ENCODE data around the gene TUBB4A.

Gene TUBB4A

DNA sequence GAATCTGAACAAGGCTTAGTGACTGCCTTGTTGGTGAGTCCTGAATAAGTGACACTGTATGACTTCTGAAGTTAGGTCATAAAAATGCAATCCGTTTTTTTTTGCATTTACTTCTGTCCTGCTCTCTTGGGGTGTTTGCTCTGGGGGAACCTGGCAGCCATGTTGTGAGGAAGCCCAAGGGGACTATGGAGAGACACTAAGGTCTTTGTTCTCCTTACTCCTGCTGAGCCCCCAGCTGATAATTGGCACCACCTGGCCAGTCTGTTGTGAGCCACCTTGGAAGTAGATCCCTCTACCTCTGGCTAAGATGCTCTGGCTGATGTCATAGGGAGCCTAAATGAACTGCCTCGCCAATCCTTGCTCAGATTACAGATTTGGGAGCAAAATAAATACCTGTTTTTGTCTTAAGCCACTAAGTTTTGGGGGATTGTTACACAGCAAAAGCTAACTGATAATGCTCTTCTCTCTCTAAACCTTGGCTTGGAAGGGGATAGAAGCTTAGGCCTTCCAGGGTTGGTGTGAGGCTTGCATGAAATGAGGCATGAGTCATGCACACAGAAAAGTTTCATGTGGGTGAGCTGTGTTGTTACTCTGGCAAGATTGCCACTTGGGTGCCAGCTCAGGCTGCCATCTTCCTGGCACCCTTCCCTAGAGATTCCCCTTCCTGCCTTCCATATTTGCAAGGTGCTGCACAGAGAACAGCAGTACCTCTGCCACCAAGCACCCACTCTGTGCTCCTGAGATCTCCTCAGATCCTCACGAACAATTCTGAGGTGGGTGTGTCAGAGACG is 10.1 kb downstream of the TUBB4A start:
- DNase-seq, result no peak

DNA sequence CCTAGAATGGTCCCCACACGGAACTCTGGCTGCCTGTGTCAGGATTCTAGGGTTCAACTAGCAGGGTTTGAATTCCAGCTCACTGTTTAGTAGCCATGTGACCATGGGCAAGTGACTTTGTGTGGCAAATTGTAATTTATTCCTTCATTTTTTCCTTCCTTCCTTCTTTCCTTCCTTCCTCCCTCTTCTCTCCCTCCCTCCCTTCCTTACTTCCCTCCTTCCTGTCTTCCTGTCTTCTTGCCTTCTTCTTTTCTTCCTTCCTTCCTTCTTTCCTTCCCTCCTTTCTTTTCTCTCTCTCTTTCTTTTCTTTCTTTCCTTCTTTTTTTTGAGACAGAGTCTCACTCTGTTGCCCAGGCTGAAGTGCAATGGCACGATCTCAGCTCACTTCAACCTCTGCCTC is 12.0 kb downstream of the TUBB4A start:
- no peak for DNase-seq

DNA sequence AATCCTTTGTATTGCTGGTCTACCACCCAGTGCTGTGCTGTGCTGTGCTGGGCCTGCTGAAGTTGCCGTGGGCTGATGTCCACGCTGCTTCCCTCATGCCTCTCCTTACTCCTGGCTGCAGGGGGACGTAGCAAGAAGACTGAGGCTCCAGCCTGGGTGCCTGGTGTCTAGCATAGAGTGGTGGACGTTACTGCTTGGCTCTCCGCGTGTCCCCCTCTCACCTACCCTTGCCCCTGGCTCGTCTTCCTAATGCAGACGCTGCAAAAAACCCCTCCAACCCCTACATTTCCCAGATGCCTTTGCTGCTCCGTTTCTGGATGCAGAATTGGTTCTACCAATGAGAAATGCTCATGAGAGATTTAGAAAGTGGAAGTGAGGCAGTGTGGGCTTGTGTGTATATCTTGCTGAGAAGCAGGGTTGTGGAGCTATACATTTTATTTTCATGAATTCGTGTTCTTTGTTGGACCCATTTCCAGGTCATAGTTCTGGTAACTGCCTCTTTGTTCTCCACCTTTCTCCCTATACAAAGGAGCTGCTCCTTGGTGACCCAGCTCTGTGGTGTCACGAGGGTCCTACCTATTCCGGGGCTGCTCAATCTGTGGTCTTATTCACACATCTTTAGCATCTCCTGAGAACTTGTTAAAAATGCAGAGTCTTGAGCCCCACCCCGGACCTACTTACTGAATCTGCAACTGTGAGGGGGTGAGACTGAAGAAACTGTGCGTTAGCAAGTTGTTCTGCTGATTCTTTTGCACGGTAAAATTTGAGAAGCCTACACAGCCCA is 12.6 kb downstream of the TUBB4A start:
- no peak for DNase-seq

DNA sequence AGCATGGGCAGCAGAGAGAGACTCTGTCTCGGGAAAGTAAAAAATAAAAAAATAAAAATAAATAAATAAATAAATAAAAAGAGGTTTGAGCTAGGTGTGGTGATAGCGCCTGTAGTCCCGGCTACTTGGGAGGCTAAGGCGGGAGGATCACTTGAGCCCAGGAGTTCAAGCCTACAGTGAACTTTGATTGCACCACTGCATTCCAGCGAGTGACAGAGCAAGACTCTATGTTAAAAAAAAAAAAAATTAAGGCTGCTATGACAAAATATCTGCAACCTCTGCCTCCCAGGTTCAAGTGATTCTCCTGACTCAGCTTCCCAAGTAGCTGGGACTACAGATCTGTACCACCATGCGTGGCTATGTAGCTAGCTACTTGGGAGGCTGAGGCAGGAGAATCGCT is 17.3 kb downstream of the TUBB4A start:
- no peak for DNase-seq

DNA sequence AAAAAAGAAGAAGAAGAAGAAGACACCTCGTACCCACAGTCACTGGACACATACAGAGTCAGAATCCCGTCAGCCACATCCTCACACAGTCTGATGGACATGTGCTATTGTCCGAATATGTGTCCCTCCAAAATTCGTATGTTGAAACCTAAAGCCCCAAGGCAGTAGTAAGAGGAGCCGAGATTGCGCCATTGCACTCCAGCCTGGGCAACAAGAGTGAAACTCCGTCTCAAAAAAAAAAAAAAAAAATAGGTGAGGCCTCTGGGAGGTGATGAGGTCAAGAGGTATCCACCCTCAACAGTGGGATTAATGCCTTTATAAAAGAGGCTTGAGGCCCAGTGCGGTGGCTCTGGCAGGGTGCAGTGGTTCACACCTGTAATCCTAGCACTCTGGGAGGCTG is 17.9 kb downstream of the TUBB4A start:
- DNase-seq, result no peak

DNA sequence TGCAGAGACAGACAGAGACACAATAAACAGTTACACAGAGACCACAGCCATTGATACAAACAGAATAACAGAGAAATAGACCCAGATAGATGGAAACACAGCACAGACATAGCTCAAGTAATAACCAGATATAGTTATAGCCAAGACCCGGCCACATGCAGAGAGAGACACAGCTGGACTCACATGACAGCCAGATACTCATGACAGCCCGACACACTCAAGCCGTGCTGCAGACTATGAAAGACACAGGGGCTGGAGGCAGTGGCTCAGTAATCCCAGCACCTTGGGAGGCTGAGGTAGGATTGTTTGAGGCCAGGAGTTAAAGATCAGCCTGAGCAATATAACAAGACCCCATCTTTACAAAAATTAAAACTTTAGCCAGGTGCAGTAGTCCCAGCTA is 18.9 kb downstream of the TUBB4A start:
- no peak for DNase-seq

DNA sequence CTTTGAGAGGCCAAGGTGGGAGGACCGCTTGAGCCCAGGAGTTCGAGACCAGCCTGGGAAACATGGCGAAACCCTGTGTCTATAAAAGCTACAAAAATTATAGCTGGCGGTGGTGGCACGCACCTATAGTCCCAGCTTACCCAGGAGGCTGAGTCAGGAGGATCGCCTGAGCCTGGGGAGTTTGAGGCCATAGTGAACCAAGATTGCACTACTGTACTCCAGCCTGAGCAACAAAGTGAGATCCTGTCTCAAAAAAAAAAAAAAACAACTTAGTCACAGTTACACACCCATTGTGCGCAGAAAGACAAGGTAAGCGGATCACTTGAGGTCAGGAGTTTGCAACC is 19.8 kb downstream of the TUBB4A start:
- DNase-seq, result no peak

DNA sequence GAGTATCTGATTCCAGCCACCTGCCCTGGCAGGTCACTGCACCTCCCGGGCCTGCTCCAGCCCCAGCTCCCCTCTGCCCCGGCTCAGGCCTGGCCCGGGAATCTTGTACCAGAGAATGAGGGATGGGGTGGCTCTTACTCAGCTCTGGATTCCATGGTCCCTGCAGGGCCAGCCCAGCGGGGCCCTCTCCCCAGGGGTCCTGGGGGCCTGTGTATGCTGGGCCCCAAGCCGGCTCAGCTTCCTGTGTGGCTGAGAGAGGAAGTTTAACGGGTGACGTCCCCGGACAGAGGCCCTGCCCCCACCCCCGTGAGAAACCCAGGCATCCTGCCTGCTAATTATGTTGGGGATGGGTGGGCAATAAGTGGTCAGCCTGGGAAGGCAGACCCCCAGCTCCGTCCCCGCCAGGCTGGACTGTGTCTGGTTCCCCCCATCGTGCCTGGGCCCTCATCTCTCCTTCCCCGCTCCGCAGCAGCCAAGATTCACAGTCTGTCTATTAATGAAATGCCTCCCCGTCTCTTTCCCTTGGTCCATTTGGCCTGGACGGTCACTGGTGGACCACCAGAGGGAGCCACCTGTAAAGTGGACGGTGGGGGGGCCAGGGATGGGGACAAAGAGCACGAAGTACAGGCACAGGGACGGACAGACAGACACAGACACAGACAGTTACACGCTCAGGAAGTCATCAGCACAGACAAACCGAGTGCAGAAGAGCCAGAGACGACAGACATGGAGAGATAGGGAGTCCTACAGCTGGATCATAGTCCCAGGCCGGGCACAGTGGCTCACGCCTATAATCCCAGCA is 20.4 kb downstream of the TUBB4A start, which contains the start of gene DENND1C:
DENND1C (minus strand) TSS at position 247 of the 802 bp plus-strand sequence; CDS start at position 155, 92 bp downstream.
- DNase-seq, result peak; percentile 22 to 64

DNA sequence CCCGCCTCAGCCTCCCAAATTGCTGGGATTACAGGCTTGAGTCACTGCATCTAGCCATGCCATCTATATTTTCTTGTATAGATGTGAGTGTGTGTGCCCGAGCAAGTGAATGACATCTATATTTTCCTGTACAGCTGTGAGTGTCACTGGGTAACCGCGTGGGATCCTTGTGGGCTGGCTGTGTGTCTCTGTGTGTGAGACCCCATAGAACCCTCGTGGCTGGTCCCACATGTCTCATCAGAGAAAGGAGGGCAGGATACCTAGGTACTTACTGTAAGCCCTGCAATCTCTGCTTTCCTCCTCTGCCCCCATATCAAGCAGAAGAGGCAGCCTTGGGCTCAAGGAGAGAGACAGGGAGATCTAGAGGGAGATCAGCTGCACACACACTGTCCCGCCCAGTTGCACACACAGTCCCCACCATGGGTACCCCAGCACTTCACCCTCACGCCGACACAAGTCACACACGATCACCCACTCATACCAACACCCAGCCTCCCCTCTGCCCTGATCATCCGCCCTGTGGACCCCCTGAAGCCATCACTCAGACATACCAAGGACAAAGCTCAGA is 21.2 kb downstream of the TUBB4A start:
- DNase-seq, result no peak

DNA sequence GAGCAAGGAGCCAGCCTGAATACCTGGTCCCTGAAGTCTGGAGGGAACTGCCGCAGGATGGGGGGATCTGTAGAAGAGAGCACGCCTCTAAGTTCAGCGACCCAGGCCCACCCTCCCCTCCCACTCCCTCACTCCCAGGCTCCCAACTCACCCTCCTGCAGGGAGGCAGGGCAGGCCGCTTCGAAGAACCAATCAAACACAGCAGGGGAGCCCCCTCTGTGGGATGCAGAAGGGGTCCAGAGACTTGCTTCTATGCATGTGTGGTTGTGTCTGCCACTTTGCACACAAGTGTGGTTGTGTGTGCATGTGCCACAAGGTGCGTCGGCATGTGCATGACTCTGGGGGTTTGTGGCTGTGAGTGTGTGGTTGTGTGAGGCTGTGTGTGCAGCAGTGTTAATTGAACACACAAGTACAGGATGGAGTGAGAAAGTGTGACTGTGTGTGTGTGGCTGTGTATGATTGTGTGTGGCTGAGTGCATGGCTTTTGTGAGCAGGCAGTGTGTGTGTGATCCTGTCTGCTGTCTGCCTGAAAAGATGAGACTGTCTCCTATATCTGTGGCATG is 22.2 kb downstream of the TUBB4A start:
- DNase-seq, result no peak

DNA sequence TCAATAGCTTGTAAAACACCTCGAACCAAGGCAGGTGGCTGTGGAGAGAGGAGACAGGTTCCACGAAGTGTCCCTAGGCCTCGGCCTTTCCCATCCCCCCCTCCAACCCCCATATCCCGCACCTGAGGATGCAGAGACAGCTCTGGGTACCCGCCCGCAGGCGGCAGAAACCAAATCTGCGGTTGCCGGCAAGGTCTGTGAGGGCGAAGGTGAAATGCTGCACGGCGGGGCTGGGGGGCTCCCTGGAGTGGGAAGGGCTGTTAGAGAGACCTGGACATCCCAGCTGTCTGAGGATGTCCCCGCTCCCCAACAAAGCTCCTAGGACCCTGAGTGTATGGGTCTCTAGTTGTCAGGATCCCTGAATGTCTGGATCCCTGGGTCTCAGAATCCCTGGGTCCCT is 23.3 kb downstream of the TUBB4A start:
- DNase-seq, result no peak

DNA sequence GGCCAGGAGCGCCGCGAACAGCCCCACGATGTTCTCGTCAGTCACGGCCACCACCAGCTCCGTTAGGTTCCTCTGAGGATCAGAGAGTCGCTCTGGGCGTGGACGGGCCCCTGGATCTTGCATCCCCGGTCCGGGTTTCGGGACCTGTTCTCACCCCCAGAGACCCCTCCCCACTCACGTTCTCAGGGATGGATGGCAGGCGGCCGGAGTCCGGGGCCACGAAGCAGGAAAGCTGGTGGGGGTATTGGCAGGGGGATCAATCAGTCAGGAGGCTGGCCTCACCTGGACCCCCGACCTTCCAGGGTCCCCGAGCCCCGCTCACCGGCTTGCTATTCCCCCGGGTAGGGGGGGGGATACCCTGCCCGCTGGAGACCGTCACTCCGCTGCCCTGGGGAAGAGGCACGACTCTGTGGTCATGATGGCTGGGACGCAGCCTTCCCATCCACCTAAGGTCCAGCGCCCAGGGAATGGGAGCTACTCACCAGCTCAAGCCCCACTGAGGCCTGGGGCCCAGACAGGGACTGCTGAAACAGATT is 25.1 kb downstream of the TUBB4A start:
- no peak for DNase-seq

DNA sequence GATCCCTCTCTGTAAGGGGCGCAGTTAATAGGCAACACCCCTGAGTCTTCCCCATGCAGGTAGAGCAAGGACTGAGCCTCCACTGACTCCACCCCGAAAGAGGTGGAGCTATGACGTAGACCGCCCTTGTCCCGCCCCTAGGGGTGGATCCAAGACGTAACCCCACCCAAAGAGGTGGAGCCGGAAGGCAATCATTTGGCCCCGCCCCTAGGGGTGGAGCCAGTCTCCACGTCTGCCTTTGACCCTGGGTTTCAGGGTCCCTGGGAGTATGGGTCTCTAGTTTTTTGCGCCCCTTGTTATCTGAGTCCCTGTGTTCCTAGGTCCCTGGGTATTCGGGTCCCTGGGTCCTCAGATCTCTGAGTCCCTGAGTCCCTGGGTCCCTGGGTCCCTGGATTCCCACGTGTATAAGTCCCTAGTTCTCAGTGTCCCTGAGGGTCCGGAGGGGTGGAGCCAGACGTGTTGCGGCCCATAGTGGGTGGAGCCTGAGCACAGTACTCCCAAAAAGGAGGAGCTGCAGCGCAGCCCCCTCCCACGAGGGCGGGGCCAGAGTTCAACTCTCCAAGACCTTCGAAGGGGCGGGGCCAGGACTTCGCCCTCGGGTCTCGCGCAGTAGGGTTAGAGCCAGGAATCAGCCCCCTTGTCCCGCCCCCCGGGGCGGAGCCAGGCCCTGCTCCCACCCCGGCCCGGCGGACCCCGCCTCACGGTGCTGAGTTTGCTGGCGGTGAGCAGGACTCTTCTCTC is 25.8 kb downstream of the TUBB4A start:
- no peak for DNase-seq

DNA sequence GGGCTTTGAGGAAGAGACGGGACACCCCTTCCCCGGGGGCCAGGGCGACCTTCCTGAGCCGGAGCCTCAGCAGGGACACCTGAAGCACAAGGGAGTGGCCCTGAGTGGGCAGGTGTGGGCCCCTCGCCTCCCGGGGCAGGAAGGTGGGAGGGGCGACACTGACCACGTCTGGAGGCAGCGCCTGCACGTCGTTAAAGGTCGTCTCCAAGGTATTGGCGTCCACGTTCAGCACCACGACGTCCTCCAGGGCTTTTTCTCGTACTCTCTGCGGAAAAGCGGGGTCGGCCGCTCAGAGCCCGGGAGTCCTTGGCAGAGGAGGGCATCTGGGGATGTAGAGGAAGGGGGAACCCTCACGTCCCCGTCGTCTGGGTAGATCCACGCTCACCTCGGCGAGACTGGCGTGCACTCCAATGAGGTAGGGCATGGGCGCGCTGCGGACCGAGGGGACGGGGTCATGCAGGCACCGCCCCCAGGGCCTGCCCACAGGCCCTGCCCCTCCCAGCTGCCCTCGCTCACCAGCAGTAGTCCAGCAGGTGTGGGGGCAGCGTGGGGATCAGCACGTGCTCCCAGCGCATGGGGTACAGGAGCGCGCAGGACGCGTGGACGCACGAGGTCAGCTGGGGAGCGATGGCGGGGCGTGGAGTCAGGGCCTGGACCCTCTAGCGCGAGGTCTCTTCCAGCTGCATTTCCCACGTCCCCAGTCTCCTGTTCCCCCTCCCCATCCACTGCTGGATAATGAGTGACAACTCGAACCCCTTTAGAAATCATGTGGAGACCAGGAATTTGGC is 26.6 kb downstream of the TUBB4A start:
- DNase-seq, result no peak

DNA sequence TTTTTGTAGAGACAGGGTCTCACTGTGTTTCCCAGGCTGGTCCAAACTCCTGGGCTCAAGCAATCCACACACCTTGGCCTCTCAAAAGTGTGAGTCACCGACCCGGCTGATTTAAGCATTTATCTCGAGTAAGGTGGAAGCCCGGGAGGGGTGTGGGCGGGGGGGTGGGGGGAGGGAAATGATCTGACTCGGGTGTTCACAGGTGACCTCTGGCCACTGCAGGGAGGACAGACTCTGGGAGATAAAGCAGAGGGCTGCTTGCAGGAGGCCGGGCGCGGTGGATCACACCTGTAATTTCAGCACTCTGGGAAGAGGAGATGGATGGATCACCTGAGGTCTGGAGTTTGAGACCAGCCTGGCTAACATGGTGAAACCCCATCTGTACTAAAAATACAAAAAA is 28.5 kb downstream of the TUBB4A start:
- no peak for DNase-seq

DNA sequence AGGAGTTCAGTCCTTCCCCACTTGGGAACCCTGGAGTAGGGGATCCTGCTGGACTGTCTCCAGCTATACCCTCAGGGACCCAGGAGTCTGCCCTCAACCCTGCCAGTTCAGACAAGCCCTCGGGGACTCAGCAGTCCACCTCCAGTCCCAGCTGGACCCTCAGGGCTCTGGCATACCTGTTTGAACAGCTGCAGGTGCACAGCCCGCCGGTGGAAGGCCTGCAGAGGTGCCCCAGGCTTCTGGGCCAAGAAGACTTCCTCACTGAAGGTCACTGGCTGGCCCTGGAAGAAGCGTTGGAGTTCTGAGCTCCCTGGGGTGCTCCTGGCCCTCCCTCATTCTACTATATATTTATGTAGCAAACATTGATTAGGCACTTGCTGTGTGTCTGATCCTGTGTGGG is 29.4 kb downstream of the TUBB4A start:
- DNase-seq, result no peak

DNA sequence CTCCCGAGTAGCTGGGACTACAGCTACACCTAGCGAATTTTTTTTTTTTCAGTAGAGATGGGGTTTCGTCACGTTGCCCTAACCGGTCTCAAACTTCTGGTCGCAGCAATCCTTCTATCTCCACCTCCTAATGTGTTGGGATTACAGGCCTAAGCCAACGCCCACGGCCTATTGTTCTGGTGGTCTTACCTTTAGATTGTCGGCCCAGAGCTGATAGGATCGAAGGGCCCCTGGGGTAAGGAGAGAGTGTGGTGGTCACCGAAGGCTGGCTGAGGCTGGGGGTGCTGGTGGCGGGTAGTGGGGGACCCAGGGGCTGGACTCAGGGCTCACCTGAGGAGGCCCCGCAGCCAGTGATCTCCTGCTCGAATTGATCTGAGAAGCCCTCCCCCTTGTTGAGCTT is 31.0 kb downstream of the TUBB4A start:
- no peak for DNase-seq

DNA sequence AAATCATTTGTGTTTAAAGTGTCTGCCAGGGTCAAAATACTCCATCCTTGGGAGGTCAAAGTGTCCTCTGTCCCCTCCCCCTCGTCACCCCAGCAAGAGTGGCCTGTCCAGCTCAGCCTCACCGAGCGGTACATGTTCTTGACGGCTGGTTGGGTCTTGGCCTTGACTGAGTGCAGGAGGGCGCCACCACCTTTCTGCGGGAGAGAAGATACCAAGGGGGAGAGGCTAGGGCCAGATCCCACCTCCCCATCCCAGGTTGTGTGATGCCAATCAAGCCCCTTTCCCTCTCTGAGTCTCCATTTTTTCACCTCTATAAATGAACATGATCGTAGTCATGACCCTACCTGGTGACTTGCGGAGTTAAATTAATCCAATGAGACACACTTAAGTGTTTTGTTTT is 31.9 kb downstream of the TUBB4A start:
- no peak for DNase-seq

DNA sequence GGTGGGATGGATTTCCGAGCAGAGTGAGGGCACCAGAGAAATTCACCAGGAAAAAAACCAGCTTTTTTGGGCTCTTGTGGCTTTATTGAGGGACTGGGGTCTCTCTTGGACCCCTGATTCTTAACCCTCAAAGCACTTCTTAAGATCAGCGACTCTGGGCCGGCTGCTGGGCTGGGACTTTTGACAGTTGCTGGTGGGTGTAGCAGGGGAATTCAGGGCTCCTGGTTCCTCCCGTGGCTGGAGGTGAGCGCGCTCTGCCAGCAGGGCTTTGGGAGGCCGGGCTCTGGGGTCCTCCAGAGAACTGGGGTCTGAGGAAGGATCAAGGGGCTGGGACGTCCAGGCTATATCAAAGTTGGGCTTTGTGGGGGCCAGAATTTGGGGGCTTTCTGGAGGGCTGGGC is 34.7 kb downstream of the TUBB4A start:
- DNase-seq, result no peak

DNA sequence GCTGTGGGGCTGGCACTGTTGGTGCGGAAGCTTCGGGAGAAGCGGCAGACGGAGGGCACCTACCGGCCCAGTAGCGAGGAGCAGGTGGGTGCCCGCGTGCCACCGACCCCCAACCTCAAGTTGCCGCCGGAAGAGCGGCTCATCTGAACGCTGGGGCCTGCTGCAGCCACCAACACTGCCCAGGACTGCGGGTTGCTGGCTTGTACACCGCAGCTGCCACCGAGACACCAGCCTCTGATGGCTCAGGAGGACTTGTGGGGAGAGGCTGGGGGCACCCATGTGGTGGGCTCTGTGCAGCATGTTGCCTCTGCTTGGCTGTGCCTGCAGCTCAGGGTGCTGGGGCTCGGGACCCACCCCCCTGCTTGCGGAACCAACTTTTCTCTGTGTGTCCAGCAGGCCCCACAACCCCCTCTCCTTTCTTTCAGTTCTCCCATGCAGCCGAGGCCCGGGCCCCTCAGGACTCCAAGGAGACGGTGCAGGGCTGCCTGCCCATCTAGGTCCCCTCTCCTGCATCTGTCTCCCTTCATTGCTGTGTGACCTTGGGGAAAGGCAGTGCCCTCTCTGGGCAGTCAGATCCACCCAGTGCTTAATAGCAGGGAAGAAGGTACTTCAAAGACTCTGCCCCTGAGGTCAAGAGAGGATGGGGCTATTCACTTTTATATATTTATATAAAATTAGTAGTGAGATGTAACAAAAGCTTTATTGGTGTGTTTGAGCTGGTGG is 35.4 kb downstream of the TUBB4A start:
- DNase-seq, result no peak
